HCT116 (cell line): Measurements from ENCODE around the gene PHF13. TPM values are rescaled to one million over a fixed set of nuclear protein-coding genes. Genes with fewer than 3 reads are reported as not detected.

ENCODE experiments used
- SP1 ChIP-seq: IDR thresholded peaks from 2 replicates; pipeline ENCODE4 v1.6.1; 2012; ENCODE audit warnings: low read depth
- total RNA-seq: library from RNA; stranded (reverse); gene quantifications from one replicate; pipeline ENCODE4 v1.2.1, GENCODE V29; 2021; ENCODE audit not compliant: unreplicated experiment
- TF ChIP-seq, protein P1 (sequence below): IDR thresholded peaks from 2 replicates; pipeline ENCODE4 v1.6.1; 2012; ENCODE audit warnings: low read depth

PHF13 gene
- total RNA-seq, 1 experiment from 2014 or later, result 25.8 TPM

- TF ChIP-seq, protein P1, sequence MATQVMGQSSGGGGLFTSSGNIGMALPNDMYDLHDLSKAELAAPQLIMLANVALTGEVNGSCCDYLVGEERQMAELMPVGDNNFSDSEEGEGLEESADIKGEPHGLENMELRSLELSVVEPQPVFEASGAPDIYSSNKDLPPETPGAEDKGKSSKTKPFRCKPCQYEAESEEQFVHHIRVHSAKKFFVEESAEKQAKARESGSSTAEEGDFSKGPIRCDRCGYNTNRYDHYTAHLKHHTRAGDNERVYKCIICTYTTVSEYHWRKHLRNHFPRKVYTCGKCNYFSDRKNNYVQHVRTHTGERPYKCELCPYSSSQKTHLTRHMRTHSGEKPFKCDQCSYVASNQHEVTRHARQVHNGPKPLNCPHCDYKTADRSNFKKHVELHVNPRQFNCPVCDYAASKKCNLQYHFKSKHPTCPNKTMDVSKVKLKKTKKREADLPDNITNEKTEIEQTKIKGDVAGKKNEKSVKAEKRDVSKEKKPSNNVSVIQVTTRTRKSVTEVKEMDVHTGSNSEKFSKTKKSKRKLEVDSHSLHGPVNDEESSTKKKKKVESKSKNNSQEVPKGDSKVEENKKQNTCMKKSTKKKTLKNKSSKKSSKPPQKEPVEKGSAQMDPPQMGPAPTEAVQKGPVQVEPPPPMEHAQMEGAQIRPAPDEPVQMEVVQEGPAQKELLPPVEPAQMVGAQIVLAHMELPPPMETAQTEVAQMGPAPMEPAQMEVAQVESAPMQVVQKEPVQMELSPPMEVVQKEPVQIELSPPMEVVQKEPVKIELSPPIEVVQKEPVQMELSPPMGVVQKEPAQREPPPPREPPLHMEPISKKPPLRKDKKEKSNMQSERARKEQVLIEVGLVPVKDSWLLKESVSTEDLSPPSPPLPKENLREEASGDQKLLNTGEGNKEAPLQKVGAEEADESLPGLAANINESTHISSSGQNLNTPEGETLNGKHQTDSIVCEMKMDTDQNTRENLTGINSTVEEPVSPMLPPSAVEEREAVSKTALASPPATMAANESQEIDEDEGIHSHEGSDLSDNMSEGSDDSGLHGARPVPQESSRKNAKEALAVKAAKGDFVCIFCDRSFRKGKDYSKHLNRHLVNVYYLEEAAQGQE, result no peak
- TF ChIP-seq SP1, result no peak
Measured at GRCh38 chr1:6672558-6672957, 59.0 kb downstream of the PHF13 start (continued).

Other genes starting within 250 kb of the PHF13 start
- gene ACOT7, start 220.0 kb upstream of the PHF13 start, total RNA-seq, result 162 TPM
- 8.4 TPM for gene HES2, start 193.8 kb upstream of the PHF13 start, total RNA-seq
- 114 TPM for gene ESPN, start 189.0 kb upstream of the PHF13 start, total RNA-seq
- gene TNFRSF25, start 147.6 kb upstream of the PHF13 start, total RNA-seq, result 27.5 TPM
- 33.0 TPM for gene PLEKHG5, start 122.1 kb upstream of the PHF13 start, total RNA-seq
- 46.4 TPM for gene NOL9, start 59.2 kb upstream of the PHF13 start, total RNA-seq
- not detected for gene TAS1R1, start 58.4 kb upstream of the PHF13 start, total RNA-seq
- 41.9 TPM for gene ZBTB48, start 33.7 kb upstream of the PHF13 start, total RNA-seq
- gene KLHL21, start 10.9 kb upstream of the PHF13 start, total RNA-seq, result 27.5 TPM
- gene THAP3, start 11.1 kb downstream of the PHF13 start, total RNA-seq, result 23.1 TPM
- gene DNAJC11, start 88.1 kb downstream of the PHF13 start, total RNA-seq, result 75.6 TPM
- 69.5 TPM for gene CAMTA1, start 171.7 kb downstream of the PHF13 start, total RNA-seq